ENCODE data around the gene ACOT7. TPM values are rescaled to one million over a fixed set of nuclear protein-coding genes. Genes with fewer than 3 reads are reported as not detected.

The ACOT7 gene
- total and polyA plus RNA-seq, 12 donors, result 4.0 to 40.4 (median 8.6) TPM

DNA sequence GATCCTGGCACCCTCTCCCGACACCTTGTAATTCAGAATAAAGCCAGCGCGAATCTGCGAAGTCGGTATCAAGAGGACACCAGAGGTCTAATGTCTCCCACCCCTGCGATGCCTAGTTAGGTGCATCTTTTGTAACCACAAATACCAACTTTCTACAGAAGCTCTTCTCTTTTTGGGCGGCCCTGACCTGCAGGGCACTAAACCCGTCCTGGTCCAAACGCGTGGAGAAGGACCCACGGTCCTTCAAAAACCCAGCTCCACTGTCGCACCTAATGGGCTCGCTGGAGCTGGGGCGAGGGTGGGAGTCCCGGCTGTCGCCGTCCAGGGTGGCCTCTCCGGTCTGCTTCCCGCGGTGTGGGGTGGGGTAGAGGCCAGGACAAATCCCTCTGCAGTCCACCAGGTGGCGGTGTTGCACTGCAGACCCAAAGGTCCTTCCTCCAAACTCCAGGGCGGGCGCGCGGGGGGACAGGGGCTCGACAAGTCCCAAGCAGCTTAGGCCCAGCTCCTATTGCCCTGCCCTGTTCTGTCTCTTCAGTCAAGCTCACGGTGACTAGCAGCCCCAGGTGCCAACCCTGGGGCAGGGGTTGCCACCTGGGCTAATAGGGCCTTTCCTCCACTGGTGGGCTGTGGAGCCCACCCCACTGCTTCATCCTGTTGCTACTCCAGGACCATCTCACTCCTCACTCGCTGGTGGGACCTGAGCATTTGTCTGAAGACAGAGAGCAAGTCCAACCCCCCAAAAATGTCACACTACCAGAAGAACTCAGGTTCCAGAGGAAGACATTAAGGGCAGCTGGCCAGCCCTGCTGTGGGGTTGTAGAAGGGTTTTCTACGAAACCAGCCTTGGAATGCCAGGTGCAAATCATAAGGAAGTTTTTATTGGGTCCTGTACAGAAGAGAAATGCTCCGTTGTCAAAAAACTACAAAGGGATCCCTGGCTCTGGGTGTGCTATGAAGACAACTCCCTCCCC lies 146.8 kb downstream of the ACOT7 start:
- ATAC-seq (peak; percentile 57 to 85 (median 66)), DNase-seq (peak; percentile 81 to 83)
- Histone ChIP-seq H3K36me3 (no peaks in the 10 kb centered on the region), H3K4me3 (no peak overlapping the region), H3K4me1 (peaks cover 0 to 43% (median 30%) of the 10 kb centered on the region in 9 donors), H3K9me3 (no peaks in the 10 kb centered on the region), H3K27ac (no peak overlapping the region), H3K27me3 (peaks cover 21 to 96% (median 93%) of the 10 kb centered on the region in 7 donors)
- 6 to 7% methylated on average over 30 of the region's 30 CpGs for WGBS, 2 donors
- TF ChIP-seq, protein P1, sequence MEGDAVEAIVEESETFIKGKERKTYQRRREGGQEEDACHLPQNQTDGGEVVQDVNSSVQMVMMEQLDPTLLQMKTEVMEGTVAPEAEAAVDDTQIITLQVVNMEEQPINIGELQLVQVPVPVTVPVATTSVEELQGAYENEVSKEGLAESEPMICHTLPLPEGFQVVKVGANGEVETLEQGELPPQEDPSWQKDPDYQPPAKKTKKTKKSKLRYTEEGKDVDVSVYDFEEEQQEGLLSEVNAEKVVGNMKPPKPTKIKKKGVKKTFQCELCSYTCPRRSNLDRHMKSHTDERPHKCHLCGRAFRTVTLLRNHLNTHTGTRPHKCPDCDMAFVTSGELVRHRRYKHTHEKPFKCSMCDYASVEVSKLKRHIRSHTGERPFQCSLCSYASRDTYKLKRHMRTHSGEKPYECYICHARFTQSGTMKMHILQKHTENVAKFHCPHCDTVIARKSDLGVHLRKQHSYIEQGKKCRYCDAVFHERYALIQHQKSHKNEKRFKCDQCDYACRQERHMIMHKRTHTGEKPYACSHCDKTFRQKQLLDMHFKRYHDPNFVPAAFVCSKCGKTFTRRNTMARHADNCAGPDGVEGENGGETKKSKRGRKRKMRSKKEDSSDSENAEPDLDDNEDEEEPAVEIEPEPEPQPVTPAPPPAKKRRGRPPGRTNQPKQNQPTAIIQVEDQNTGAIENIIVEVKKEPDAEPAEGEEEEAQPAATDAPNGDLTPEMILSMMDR (IDR thresholded peaks at IDR 0.05), result peak; percentile 93 to 99 (median 96)
- intact Hi-C loops (cut with DNase I), result loop anchor here (1.0 to 10.0 kb wide), 16 partner anchors 36 to 194 kb away; partner anchors contain the start of gene CHD5 (in 1 of the 10)

DNA sequence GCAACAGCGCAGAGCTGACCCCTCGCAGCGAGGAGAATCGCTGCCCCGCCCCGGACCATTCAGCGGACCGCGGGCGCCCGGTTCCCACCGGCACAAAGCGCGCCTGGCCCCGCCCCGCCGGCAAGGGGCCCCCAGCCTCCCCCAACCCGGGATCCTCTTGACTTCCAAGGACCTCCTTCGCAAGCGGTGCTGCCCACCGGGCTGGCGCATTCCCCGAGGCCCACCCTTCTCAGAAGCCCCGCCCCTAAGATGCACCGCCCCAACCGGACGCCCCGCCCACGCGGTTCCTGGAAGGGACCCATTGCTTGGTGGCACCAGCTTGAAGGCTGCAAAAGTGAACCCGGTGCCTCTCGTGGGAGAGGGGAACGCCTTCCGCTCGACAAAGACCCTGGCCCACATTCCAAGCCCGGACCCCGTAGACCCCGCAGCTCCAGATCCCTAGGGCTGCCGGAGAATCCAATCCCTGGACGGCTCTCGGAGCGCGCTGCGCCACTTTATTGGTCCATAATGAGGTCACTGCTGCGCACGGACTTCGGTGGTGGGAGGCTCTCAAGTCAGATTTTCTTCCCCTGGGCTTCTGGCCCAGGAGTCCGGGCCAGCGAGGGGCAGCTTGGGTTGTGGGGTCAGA lies 147.6 kb downstream of the ACOT7 start:
- DNase-seq (no peak), ATAC-seq (peak in 1 of 8 donors; percentile 3)
- WGBS, 2 donors, result 3% methylated on average over 47 to 49 of the region's 49 CpGs
- intact Hi-C loops (cut with DNase I), result loop anchor here (1.0 to 10.0 kb wide), 20 partner anchors 36 to 194 kb away; partner anchors contain the start of gene CHD5 (in 1 of the 10)
- peaks cover 21 to 96% (median 93%) of the 10 kb centered on the region in 7 donors for H3K27me3 ChIP-seq
- no peak overlapping the region for H3K27ac ChIP-seq
- H3K9me3 ChIP-seq, result no peaks in the 10 kb centered on the region
- TF ChIP-seq, protein P1 (IDR thresholded peaks at IDR 0.05), result no peak
- H3K36me3 ChIP-seq, result no peaks in the 10 kb centered on the region
- peaks cover 0 to 48% (median 34%) of the 10 kb centered on the region in 9 donors for H3K4me1 ChIP-seq
- peak overlapping the region in 1 of 10 donors; percentile 3 for H3K4me3 ChIP-seq

- 1% methylated on average over 65 to 79 of the region's 79 CpGs for WGBS, 2 donors
- Histone ChIP-seq H3K9me3 (no peaks in the 10 kb centered on the region), H3K4me1 (peaks cover 0 to 48% (median 34%) of the 10 kb centered on the region in 9 donors), H3K27me3 (peaks cover 24 to 96% (median 93%) of the 10 kb centered on the region in 7 donors), H3K27ac (no peak overlapping the region), H3K4me3 (peak overlapping the region in 1 of 10 donors; percentile 3), H3K36me3 (no peaks in the 10 kb centered on the region)
- TF ChIP-seq, protein P1 (IDR thresholded peaks at IDR 0.05), result peak; percentile 70 to 89 (median 82)
- ATAC-seq (peak; percentile 73 to 85 (median 78)), DNase-seq (peak; percentile 65 to 86)
- intact Hi-C loops (cut with DNase I), result loop anchor here in 8 of 10 donors (1.0 to 10.0 kb wide), 15 partner anchors 37 to 193 kb away; partner anchors contain the start of gene CHD5 (in 1 of the 8)
Observed at GRCh38 chr1:6245086-6245868, 148.3 kb downstream of the ACOT7 start.

Measured in heart right ventricle (tissue), 16 donors.